ENCODE measurements around the gene ADCY2.

Gene ADCY2

DNA sequence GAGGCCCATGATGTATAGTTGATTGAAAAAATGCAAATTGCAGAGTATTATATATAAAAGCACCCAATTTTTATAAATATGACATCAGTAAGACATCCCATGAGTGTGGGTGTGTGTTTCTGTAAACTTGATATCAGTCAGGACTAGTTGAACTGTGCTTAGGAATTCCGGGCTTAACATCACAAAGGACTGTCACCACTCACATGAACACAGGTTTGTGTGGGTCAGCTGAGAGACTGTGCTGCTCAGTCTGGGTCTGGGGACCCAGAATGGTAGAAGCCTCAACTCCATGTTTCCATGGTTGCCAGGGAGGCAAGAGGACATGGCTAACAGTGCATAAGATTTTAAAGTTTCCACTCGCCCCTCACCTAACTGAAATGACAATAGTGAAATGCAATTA is 120.3 kb downstream of the ADCY2 start:
- H3K4me3 ChIP-seq (ENCODE audit: low read depth, low read length), result no peak overlapping the region
- TF ChIP-seq, protein P1, sequence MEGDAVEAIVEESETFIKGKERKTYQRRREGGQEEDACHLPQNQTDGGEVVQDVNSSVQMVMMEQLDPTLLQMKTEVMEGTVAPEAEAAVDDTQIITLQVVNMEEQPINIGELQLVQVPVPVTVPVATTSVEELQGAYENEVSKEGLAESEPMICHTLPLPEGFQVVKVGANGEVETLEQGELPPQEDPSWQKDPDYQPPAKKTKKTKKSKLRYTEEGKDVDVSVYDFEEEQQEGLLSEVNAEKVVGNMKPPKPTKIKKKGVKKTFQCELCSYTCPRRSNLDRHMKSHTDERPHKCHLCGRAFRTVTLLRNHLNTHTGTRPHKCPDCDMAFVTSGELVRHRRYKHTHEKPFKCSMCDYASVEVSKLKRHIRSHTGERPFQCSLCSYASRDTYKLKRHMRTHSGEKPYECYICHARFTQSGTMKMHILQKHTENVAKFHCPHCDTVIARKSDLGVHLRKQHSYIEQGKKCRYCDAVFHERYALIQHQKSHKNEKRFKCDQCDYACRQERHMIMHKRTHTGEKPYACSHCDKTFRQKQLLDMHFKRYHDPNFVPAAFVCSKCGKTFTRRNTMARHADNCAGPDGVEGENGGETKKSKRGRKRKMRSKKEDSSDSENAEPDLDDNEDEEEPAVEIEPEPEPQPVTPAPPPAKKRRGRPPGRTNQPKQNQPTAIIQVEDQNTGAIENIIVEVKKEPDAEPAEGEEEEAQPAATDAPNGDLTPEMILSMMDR (IDR thresholded peaks at IDR 0.05; ENCODE audit: low read depth, low read length, missing control alignments), result no peak
- DNase-seq (ENCODE audit: low read depth), result no peak

GRCh38 chr5:7517006-7517405 is 121.1 kb downstream of the ADCY2 start:
- no peak overlapping the region for H3K4me3 ChIP-seq (ENCODE audit: low read depth, low read length)
- TF ChIP-seq, protein P1 (IDR thresholded peaks at IDR 0.05; ENCODE audit: low read depth, low read length, missing control alignments), result no peak
- DNase-seq (ENCODE audit: low read depth), result no peak

- DNase-seq (ENCODE audit: low read depth), result no peak
- TF ChIP-seq, protein P1 (IDR thresholded peaks at IDR 0.05; ENCODE audit: low read depth, low read length, missing control alignments), result peak; percentile 34
Measured at GRCh38 chr5:7518947-7519560, 123.1 kb downstream of the ADCY2 start.

GRCh38 chr5:7519564-7519963 is 123.6 kb downstream of the ADCY2 start:
- TF ChIP-seq, protein P1 (IDR thresholded peaks at IDR 0.05; ENCODE audit: low read depth, low read length, missing control alignments), result no peak
- no peak overlapping the region for H3K4me3 ChIP-seq (ENCODE audit: low read depth, low read length)
- no peak for DNase-seq (ENCODE audit: low read depth)

More at GRCh38 chr5:7518947-7519560, 123.1 kb downstream of the ADCY2 start:
- no peak overlapping the region for H3K4me3 ChIP-seq (ENCODE audit: low read depth, low read length)

- no peak for DNase-seq (ENCODE audit: low read depth)
- TF ChIP-seq, protein P1 (IDR thresholded peaks at IDR 0.05; ENCODE audit: low read depth, low read length, missing control alignments), result no peak
- no peak overlapping the region for H3K4me3 ChIP-seq (ENCODE audit: low read depth, low read length)
Measured at GRCh38 chr5:7529880-7530279, 133.9 kb downstream of the ADCY2 start.

DNA sequence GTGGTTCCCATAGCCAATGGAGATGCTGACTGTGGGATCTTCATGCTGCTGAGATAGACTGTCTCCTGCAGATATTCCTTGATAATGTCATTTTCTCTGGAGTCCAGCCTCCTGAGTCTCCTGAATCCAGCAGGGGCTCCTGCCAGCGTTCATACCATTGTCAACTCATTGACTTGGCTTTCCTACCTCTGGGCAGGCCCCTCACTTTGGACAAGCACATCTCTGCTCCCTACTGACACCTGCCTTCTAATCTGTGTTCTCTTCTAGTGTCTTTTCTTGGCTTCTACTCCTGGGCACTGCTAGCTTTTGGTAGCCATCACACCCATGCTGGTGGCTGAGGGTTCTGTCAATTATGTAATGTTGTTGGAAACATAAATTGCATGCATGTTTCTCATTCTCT is 138.0 kb downstream of the ADCY2 start:
- DNase-seq (ENCODE audit: low read depth), result no peak
- no peak overlapping the region for H3K4me3 ChIP-seq (ENCODE audit: low read depth, low read length)
- TF ChIP-seq, protein P1 (IDR thresholded peaks at IDR 0.05; ENCODE audit: low read depth, low read length, missing control alignments), result no peak

GRCh38 chr5:7534505-7534904 is 138.6 kb downstream of the ADCY2 start:
- no peak overlapping the region for H3K4me3 ChIP-seq (ENCODE audit: low read depth, low read length)
- TF ChIP-seq, protein P1 (IDR thresholded peaks at IDR 0.05; ENCODE audit: low read depth, low read length, missing control alignments), result no peak

More at GRCh38 chr5:7534505-7534904, 138.6 kb downstream of the ADCY2 start:
- no peak for DNase-seq (ENCODE audit: low read depth)

All from GM12864 (cell line).